NCI-H510A treated with DMSO at 0.1 percent for 48 hours (cell line): Measurements from ENCODE around the gene KIAA1755.
"Not testable (repeated sequence)": the region's sequence is repeated elsewhere in the genome, so short reads cannot be mapped to it uniquely, and the experiment has no call there.

Source experiments
- DNase-seq: peaks from one replicate; lab custom pipeline; 2025; lab: John Stamatoyannopoulos, UW

KIAA1755 gene

DNA sequence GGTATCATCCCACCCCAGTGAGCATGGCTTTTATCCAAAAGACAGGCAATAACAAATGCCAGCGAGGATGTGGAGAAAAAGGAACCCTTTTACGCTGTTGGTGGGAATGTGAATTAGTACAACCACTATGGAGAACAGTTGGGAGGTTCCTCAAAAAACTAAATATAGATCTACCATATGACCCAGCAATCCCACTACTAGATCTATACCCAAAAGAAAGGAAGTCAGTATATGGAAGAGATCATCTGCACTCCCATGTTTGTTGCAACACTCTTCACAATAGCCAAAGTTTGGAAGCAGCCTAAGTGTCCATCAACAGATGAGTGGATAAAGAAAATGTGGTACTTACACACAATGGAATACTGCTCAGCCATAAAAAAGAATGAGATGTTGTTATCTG lies 5.9 kb upstream of the KIAA1755 start:
- no peak for DNase-seq

- DNase-seq = no peak
Measured at GRCh38 chr20:38262931-38263330, 2.4 kb upstream of the KIAA1755 start.

- no peak for DNase-seq
Measured at GRCh38 chr20:38261054-38261390, 487 bp upstream of the KIAA1755 start.

DNA sequence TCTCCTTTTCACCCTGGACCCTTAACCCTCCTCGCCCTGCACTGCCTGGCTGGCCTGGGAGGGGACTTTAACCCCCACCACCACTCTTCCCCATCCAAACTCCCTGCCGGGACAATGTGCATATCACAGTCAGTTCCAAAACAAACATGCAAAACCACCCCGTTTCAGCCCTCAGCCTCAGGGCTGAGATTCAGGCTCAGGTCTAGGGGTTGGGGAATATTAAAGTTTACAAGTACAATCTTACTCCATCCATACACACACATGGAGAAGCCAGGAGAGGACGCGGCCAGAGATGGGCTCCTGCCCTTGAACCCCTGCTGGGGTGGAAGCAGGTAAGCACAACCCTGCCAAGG lies 534 bp downstream of the KIAA1755 start:
- DNase-seq = no peak

- DNase-seq = no peak
Measured at GRCh38 chr20:38258545-38259215, 1.9 kb downstream of the KIAA1755 start.

DNA sequence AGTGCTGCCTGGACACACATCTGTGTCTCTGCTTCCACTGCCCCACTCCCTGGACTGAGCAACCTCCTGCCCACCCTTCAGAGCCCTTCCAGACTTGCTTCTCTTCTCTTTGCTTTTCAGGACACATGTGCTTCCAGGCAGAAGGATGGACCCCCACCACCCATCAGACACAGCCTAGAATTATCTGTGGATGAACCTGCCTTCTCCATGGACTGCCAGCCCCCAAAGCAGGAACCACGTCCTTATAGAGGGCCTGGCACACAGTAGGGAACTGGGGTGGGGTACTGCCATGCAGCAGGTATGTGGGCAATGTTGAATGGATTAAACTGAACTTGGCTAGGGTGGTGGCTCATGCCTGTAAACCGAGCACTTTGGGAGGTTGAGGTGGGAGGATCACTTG lies 3.6 kb downstream of the KIAA1755 start:
- DNase-seq = no peak

- DNase-seq = no peak
Measured at GRCh38 chr20:38256021-38256420, 4.5 kb downstream of the KIAA1755 start.

GRCh38 chr20:38255393-38255792 lies 5.1 kb downstream of the KIAA1755 start:
- DNase-seq = no peak

DNA sequence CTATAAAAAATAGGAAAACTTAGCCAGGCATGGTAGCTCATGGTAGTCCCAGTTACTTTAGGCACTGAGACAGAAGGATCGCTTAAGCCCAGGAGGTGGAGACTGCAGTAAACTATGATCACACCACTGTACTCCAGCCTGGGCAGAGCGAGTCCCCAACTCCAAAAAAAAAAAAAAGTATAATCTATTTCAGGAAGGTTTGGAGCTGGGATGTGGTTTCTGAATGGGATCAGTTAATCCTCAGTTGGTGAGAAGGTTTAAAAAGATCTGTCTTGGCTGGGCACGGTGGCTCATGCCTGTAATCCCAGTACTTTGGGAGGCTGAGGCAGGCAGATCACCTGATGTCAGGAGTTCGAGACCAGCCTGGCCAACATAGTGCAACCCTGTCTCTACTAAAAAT lies 5.9 kb downstream of the KIAA1755 start:
- not testable (repeated sequence) for DNase-seq

DNA sequence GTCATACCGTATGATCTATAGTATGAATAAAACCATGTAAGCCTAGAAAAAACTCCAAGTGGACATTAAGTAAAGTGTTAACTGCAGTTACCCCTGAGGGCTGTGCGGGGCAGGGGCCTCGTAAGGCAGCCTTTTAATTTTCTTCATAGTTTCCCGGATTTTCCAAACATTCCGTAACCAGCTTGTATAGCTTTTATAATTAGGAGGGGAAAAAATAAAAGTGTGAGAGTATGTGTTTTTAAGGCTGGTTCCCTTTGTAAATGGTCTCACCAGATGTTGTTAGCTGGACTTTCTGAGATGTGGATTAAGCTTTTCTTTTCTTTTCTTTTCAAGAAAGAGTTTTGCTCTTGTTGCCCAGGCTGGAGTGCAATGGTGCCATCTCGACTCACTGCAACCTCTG lies 7.0 kb downstream of the KIAA1755 start:
- no peak for DNase-seq

DNA sequence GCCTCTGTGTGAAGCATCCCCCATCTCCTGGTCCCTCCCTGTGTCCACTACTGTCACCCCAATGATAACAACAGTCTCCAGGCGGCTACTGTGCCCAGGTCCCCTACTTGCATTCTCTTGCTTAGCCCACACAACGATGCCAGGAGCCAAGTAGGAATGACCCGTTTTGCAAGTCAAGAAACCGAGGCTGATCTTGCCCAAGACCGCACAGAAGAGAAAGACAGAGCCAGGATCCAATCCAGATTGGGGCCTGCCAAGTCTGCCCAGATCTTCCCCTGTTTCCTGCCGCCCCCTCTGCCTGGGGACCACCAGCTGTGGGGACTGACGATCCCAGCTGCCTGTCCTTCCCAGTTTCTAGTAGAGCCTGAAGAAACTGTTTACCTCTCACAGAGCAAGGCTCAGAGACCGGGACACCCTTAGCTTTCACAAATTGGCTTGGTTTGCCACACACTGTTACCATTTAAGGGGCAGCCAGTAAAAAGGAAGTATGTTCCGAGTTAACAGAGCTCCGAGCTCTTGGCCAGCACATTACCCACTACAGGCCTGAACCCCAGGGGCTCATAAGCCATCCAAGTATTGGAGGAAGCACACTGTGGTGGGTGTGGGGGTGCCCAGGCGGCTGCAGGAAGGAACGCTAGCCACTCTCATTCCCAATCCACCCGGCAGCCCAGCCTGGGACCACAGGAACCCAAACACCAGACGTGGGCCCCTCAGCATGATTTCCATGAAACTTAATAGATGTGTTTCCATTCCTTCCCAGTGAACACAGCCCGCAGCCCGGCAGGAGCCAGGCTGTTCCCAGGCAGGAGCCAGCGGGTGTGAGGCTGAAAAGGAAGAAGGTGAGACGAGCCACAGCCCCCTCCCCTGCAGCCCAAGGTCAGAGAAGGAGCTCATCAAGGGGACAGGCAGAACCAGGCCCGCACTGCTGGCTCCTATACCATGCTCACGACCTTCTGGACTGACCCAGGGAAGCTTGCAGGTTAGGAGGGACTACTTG lies 7.9 kb downstream of the KIAA1755 start:
- no peak for DNase-seq

- not testable (repeated sequence) for DNase-seq
Measured at GRCh38 chr20:38251441-38251840, 9.1 kb downstream of the KIAA1755 start.

GRCh38 chr20:38250609-38251008 lies 9.9 kb downstream of the KIAA1755 start:
- no peak for DNase-seq

GRCh38 chr20:38249536-38250310 lies 10.8 kb downstream of the KIAA1755 start:
- DNase-seq = no peak

DNA sequence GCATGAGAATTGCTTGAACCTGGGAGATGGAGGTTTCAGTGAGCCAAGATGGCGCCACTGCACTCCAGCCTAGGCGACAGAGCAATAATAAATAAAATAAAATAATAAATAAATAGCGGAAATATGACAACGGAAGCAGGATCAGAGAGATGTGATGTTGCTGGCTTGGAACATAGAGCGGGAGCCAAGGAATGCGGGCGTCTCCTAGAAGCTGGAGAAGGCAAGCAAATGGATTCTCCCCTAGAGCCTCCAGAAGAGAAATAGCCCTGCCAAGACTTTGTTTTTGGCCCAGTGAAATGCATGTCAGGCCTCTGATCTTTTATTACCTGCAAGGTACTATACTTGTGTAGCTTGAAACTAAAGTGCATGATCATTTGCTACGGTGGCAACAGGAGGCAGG lies 12.4 kb downstream of the KIAA1755 start:
- DNase-seq = no peak

DNA sequence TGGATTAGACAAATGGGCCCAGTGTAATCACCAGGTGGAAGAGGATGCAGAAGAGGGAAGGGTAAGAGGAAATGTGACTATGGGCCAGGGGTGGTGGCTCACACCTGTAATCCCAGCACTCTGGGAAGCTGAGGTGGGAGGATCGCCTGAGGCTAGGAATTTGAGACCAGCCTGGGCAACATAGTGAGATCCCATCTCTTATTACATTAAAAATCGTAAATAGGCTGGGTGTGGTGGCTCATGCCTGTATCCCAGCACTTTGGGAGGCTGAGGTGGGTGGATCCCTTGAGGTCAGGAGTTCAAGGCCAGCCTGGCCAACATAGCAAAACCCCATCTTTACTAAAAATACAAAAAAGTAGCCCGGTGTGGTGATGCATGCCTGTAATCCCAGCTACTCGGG lies 12.8 kb downstream of the KIAA1755 start:
- not testable (repeated sequence) for DNase-seq

- no peak for DNase-seq
Measured at GRCh38 chr20:38247166-38247509, 13.4 kb downstream of the KIAA1755 start.

- no peak for DNase-seq
Measured at GRCh38 chr20:38246357-38247165, 14.0 kb downstream of the KIAA1755 start.

DNA sequence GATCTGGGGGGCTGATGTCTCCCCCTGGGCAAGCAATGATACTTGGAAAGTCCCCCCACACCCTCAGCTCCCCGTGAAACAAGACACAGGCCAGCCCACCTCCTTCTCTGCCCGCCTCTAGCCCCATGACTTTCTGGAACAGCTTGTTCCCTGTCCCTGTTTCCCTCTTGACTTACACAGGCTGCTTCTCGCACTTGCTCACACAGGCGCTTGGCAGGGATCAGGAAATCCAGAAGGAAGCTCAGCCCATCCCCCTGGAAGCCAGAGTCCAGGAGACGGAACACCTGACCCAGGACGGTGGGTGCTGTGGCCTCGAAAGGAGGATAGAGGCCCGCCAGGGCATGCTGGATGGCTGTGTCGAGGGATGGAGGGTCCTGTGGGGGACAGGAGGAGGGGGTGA lies 14.8 kb downstream of the KIAA1755 start:
- no peak for DNase-seq

GRCh38 chr20:38243709-38244020 lies 16.9 kb downstream of the KIAA1755 start:
- DNase-seq = no peak

DNA sequence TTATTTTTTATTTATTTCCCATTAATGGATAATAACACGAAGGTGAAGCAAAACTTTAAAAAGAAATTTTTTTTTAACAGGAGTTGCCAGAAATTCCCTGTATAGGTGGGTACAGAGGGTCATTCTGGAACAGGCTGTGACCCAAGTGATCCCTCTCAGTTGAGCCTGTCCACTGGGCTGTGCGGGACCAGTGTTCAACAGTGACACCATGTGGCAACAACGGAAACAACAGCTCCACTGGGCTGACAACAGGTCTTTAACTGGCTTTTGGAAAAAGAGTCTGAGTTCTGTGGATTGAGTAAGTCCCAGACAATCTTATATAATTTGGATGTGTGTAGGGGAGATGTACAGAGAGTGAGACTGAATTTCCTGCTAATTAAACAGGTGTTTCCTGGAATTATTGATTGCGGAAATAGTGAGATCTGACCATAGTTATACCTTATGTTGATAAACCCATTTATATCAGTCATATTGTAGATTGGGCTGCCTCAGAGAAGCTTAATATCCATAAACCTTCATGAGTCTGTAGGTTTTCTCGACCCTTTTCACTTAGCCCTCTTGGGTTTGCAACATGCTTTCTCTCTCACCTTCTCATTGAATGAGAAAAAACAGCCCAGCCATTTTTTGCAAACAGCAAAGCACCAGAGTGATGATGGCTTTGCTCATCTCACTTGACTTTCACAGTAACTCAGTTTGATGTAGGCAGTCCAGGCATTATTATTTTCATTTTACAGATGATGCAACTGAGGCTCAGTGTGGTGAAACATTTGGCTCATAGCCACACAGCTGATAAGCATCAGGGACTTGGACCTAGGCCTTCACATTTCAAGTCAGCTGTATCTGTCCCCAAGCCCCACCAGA lies 17.5 kb downstream of the KIAA1755 start:
- no peak for DNase-seq
